Tibial artery (tissue), 4 donors: ENCODE results near the gene EDNRB.

Experiments used
- DNase-seq, 2 donors: peaks; one replicate each; pipeline ENCODE4 v3.0.0-alpha.2; 2019
- H3K27ac ChIP-seq, 2 donors: fragments of 200-600 bp; sonication (generic) in 1 of 2; 1 replicate in 1 of 2; 2 replicates in 1 of 2; pipeline ENCODE4 v1.5.1; 2018 to 2019; ENCODE audit warnings: mild to moderate bottlenecking in 1 of 2
- H3K27me3 ChIP-seq, 2 donors: fragments of 200-600 bp; sonication (generic) in 1 of 2; one replicate each; pipeline versions ENCODE4 v1.5.1 to v1.6.0; 2016 to 2019
- H3K36me3 ChIP-seq, 3 donors: fragments of 200-600 bp; sonication (generic) in 2 of 3; one replicate each; pipeline ENCODE4 v1.5.1; 2016 to 2019; ENCODE audit warnings: mild to moderate bottlenecking in 2 of 3
- H3K4me1 ChIP-seq, 4 donors: fragments of 200-600 bp; sonication (generic) in 2 of 4; 1 replicate in 3 of 4; 2 replicates in 1 of 4; pipeline ENCODE4 v1.5.1; 2016 to 2019
- H3K4me3 ChIP-seq, 2 donors: fragments of 200-600 bp; sonication (generic) in 1 of 2; 1 replicate in 1 of 2; 2 replicates in 1 of 2; pipeline ENCODE4 v1.5.1; 2018 to 2019; ENCODE audit warnings: mild to moderate bottlenecking in 2 of 2
- H3K9me3 ChIP-seq, 3 donors: fragments of 200-600 bp; sonication (generic) in 1 of 3; one replicate each; pipeline ENCODE4 v1.5.1; 2016 to 2019
- intact Hi-C: fragments of 100-400 bp; cut with DNase I; formaldehyde crosslinking; loops from one replicate; pipeline ENCODE4 v1.15.0; 2023; ENCODE audit warnings: low total_unique reads
- TF ChIP-seq, protein P1 (sequence below), 2 experiments: fragments of 200-600 bp in 1 of 2; fragments of 450-650 bp in 1 of 2; IDR thresholded peaks; one replicate each; pipeline ENCODE4 v1.5.1; 2017 to 2019; ENCODE audit warnings: antibody characterized with exemption in 2 of 2, mild to moderate bottlenecking in 1 of 2, moderate library complexity in 1 of 2

Gene EDNRB

GRCh38 chr13:77930430-77930829, 11.8 kb upstream of the EDNRB start:
- intact Hi-C loops = no loop called here
- Histone ChIP-seq H3K9me3 (no peaks in the 10 kb centered on the region), H3K27me3 (no peaks in the 10 kb centered on the region)

GRCh38 chr13:77928909-77929308, 10.3 kb upstream of the EDNRB start:
- no peaks in the 10 kb centered on the region for H3K9me3 ChIP-seq
- no peaks in the 10 kb centered on the region for H3K27me3 ChIP-seq
- TF ChIP-seq, protein P1, sequence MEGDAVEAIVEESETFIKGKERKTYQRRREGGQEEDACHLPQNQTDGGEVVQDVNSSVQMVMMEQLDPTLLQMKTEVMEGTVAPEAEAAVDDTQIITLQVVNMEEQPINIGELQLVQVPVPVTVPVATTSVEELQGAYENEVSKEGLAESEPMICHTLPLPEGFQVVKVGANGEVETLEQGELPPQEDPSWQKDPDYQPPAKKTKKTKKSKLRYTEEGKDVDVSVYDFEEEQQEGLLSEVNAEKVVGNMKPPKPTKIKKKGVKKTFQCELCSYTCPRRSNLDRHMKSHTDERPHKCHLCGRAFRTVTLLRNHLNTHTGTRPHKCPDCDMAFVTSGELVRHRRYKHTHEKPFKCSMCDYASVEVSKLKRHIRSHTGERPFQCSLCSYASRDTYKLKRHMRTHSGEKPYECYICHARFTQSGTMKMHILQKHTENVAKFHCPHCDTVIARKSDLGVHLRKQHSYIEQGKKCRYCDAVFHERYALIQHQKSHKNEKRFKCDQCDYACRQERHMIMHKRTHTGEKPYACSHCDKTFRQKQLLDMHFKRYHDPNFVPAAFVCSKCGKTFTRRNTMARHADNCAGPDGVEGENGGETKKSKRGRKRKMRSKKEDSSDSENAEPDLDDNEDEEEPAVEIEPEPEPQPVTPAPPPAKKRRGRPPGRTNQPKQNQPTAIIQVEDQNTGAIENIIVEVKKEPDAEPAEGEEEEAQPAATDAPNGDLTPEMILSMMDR (IDR thresholded peaks at IDR 0.05) = no peak
- no peaks in the 10 kb centered on the region for H3K4me1 ChIP-seq
- H3K36me3 ChIP-seq = no peaks in the 10 kb centered on the region
- intact Hi-C loops = no loop called here
- no peak for DNase-seq
- no peak overlapping the region for H3K4me3 ChIP-seq
- no peak overlapping the region for H3K27ac ChIP-seq

More at GRCh38 chr13:77930430-77930829, 11.8 kb upstream of the EDNRB start:
- TF ChIP-seq, protein P1 (IDR thresholded peaks at IDR 0.05) = no peak
- H3K4me3 ChIP-seq = no peak overlapping the region
- H3K4me1 ChIP-seq = no peaks in the 10 kb centered on the region
- H3K27ac ChIP-seq = no peak overlapping the region
- no peaks in the 10 kb centered on the region for H3K36me3 ChIP-seq
- DNase-seq = no peak

DNA sequence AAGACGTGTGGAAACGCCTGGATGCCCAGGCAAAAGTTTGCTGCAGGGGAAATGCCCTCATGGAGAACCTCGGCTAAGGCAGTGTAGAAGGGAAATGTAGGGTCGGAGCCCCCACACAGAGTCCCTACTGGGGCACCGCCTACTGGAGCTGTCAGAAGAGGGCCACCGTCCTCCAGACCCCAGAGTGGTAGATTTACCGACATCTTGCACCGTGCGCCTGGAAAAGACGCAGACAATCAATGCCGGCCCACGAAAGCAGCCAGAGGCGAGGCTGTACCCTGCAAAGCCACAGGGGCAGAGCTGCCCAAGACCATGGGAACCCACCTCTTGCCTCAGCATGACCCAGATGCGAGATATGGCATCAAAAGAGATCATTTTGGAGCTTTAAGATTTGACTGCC, 7.0 kb upstream of the EDNRB start:
- Histone ChIP-seq H3K9me3 (no peaks in the 10 kb centered on the region), H3K36me3 (no peaks in the 10 kb centered on the region), H3K4me1 (no peaks in the 10 kb centered on the region), H3K4me3 (no peak overlapping the region), H3K27ac (no peak overlapping the region), H3K27me3 (no peaks in the 10 kb centered on the region)
- no peak for DNase-seq
- intact Hi-C loops = no loop called here
- TF ChIP-seq, protein P1 (IDR thresholded peaks at IDR 0.05) = no peak

GRCh38 chr13:77919921-77920294, 1.3 kb upstream of the EDNRB start:
- TF ChIP-seq, protein P1 (IDR thresholded peaks at IDR 0.05) = no peak
- no peak for DNase-seq
- Histone ChIP-seq H3K36me3 (no peaks in the 10 kb centered on the region), H3K4me1 (peaks cover 0 to 20% (median 9%) of the 10 kb centered on the region in 4 donors), H3K4me3 (peak overlapping the region; percentile 51 to 56), H3K9me3 (no peaks in the 10 kb centered on the region), H3K27me3 (peaks cover 0 to 16% of the 10 kb centered on the region in 2 donors), H3K27ac (no peak overlapping the region)
- intact Hi-C loops = no loop called here

- Histone ChIP-seq H3K27ac (no peak overlapping the region), H3K36me3 (no peaks in the 10 kb centered on the region), H3K4me3 (peak overlapping the region; percentile 51 to 56), H3K9me3 (no peaks in the 10 kb centered on the region), H3K4me1 (peaks cover 0 to 20% (median 9%) of the 10 kb centered on the region in 4 donors), H3K27me3 (peaks cover 0 to 16% of the 10 kb centered on the region in 2 donors)
- TF ChIP-seq, protein P1 (IDR thresholded peaks at IDR 0.05) = no peak
- intact Hi-C loops = no loop called here
- DNase-seq = peak in 1 of 2 donors; percentile 20
Observed at GRCh38 chr13:77919246-77919920, 752 bp upstream of the EDNRB start.
